ENCODE data around the gene CORT.
"Not testable (repeated sequence)": the region's sequence is repeated elsewhere in the genome, so short reads cannot be mapped to it uniquely, and the experiment has no call there.

DNA sequence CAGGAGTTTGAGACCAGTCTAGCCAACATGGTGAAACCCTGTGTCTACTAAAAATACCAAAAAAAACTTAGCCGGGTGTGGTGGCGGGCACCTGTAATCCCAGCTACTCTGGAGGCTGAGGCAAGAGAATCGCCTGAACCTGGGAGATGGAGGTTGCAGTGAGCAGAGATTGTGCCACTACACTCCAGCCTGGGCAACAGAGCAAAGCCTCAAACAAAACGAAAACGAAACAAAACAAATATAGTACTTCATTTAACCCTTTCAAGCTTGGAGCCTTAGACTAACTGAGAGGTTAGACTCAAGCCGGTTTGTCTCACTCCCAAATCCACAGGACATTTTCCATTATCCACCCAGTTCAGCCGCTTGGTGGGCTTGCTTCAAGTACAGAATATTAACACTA, 7.6 kb downstream of the CORT start:
- TF ChIP-seq, protein P1, sequence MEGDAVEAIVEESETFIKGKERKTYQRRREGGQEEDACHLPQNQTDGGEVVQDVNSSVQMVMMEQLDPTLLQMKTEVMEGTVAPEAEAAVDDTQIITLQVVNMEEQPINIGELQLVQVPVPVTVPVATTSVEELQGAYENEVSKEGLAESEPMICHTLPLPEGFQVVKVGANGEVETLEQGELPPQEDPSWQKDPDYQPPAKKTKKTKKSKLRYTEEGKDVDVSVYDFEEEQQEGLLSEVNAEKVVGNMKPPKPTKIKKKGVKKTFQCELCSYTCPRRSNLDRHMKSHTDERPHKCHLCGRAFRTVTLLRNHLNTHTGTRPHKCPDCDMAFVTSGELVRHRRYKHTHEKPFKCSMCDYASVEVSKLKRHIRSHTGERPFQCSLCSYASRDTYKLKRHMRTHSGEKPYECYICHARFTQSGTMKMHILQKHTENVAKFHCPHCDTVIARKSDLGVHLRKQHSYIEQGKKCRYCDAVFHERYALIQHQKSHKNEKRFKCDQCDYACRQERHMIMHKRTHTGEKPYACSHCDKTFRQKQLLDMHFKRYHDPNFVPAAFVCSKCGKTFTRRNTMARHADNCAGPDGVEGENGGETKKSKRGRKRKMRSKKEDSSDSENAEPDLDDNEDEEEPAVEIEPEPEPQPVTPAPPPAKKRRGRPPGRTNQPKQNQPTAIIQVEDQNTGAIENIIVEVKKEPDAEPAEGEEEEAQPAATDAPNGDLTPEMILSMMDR (IDR thresholded peaks at IDR 0.05) = not testable (repeated sequence)
- not testable (repeated sequence) for TF ChIP-seq POLR2A (IDR thresholded peaks at IDR 0.05; ENCODE audit: low read depth); POLR2AphosphoS5 (IDR thresholded peaks at IDR 0.05)
